HCT116 (cell line): ENCODE data around the gene USP9X. TPM values are rescaled to one million over a fixed set of nuclear protein-coding genes. Genes with fewer than 3 reads are reported as not detected.

Experiments
- ATAC-seq: fragments of 200-7000 bp; cut with Tn5 transposase; 2 replicates; pipeline ENCODE4 v1.9.1; 2020; ENCODE audit warnings: mild to moderate bottlenecking, moderate library complexity
- BruUV-seq: library from RNA; stranded (reverse); fragments of 400-500 nt; replicated peaks from 2 replicates; lab custom pipeline; 2021; lab: Mats Ljungman, UMichigan
- CTCF ChIA-PET: fragments of 300-600 bp; sonication (Branson Sonifier 250); formaldehyde crosslinking; loops from one replicate; lab custom pipeline; 2021; ENCODE audit warnings: antibody characterized with exemption; lab: Charles Lee
- POLR2A ChIA-PET: fragments of 300-600, 350-600 bp; sonication (Branson Sonifier 250); formaldehyde crosslinking; loops from one replicate; lab custom pipeline; 2021; ENCODE audit warnings: antibody characterized with exemption; lab: Charles Lee
- RAD21 ChIA-PET, 2 experiments: fragments of 300-600 bp; sonication (Branson Sonifier 250); formaldehyde crosslinking; loops; one replicate each; lab custom pipeline; 2023; ENCODE audit warnings: low total read pairs in 2 of 2; ENCODE audit not compliant: uncharacterized antibody in 2 of 2, unreplicated experiment in 2 of 2, low non-redundant PET in 1 of 2; lab: Charles Lee
- DNase-seq: peaks from one replicate; pipeline ENCODE4 v3.0.0-alpha.2; 2010; ENCODE audit warnings: low read depth, low spot score
- H2AFZ ChIP-seq: fragments of 200-600 bp; shearing (Covaris generic), sonication (generic); 2 replicates; pipeline ENCODE4 v1.6.1; 2017; ENCODE audit warnings: low read depth, mixed run types, mixed read lengths, antibody characterized with exemption, low read length; ENCODE audit not compliant: poor library complexity, severe bottlenecking
- H3K27ac ChIP-seq: 2 replicates; pipeline ENCODE4 v1.5.1; 2012; ENCODE audit warnings: low read depth, low read length
- H3K27me3 ChIP-seq: fragments of 200-600 bp; sonication (generic); 2 replicates; pipeline ENCODE4 v1.6.1; 2016; ENCODE audit warnings: mixed run types, low read length, mixed read lengths; ENCODE audit not compliant: insufficient read depth
- H3K36me3 ChIP-seq, 2 experiments: fragments of 200-500 bp in 1 of 2; fragments of 200-600 bp in 1 of 2; sonication (Bioruptor generic) in 1 of 2; sonication (generic) in 1 of 2; 2 replicates each; pipeline versions ENCODE4 v1.5.1 to v1.6.1; 2014 to 2016; ENCODE audit warnings: low read length in 2 of 2, inconsistent platforms in 1 of 2, mixed read lengths in 1 of 2, mixed run types in 1 of 2; ENCODE audit not compliant: insufficient read depth in 2 of 2, control insufficient read depth in 1 of 2
- H3K4me1 ChIP-seq, 2 experiments: fragments of 200-600 bp in 1 of 2; sonication (generic) in 1 of 2; 2 replicates each; pipeline versions ENCODE4 v1.5.1 to v1.6.1; 2012 to 2017; ENCODE audit warnings: low read length in 2 of 2, inconsistent platforms in 1 of 2, mild to moderate bottlenecking in 1 of 2, mixed read lengths in 1 of 2, mixed run types in 1 of 2, moderate library complexity in 1 of 2; ENCODE audit not compliant: insufficient read depth in 2 of 2, control insufficient read depth in 1 of 2
- H3K4me2 ChIP-seq: fragments of 200-600 bp; sonication (generic); 2 replicates; pipeline ENCODE4 v1.6.1; 2017; ENCODE audit warnings: mixed run types, low read length, mixed read lengths
- H3K4me3 ChIP-seq, 2 experiments: fragments of 200-600 bp in 1 of 2; sonication (generic) in 1 of 2; replicated peaks in 1 of 2; 2 replicates each; pipeline ENCODE4 v1.5.1; 2011 to 2016; ENCODE audit warnings: low read length in 2 of 2, control low read depth in 1 of 2, low read depth in 1 of 2, mild to moderate bottlenecking in 1 of 2, mixed read lengths in 1 of 2, mixed run types in 1 of 2
- H3K79me2 ChIP-seq: fragments of 200-600 bp; sonication (generic); 2 replicates; pipeline ENCODE4 v1.6.1; 2017; ENCODE audit warnings: mild to moderate bottlenecking, mixed run types, low read length, moderate library complexity, mixed read lengths; ENCODE audit not compliant: insufficient read depth
- H3K9ac ChIP-seq: fragments of 200-600 bp; sonication (generic); 2 replicates; pipeline ENCODE4 v1.6.1; 2016; ENCODE audit warnings: low read length, mixed read lengths
- H3K9me2 ChIP-seq: fragments of 200-600 bp; sonication (generic), shearing (Covaris generic); 2 replicates; pipeline ENCODE4 v1.6.1; 2017; ENCODE audit warnings: mixed run types, mild to moderate bottlenecking, moderate library complexity; ENCODE audit not compliant: insufficient read depth
- H3K9me3 ChIP-seq, 2 experiments: fragments of 200-500 bp in 1 of 2; fragments of 200-600 bp in 1 of 2; sonication (Bioruptor generic) in 1 of 2; sonication (generic) in 1 of 2; 2 replicates each; pipeline ENCODE4 v1.6.1; 2014 to 2017; ENCODE audit warnings: low read length in 2 of 2, mixed read lengths in 2 of 2, inconsistent platforms in 1 of 2, low read depth in 1 of 2, mild to moderate bottlenecking in 1 of 2, mixed run types in 1 of 2, moderate library complexity in 1 of 2; ENCODE audit not compliant: control insufficient read depth in 1 of 2, insufficient read depth in 1 of 2
- H4K20me1 ChIP-seq: fragments of 200-600 bp; sonication (generic), shearing (Covaris generic); 2 replicates; pipeline ENCODE4 v1.6.1; 2017; ENCODE audit warnings: mixed run types, mild to moderate bottlenecking, moderate library complexity; ENCODE audit not compliant: insufficient read depth
- ATF3 ChIP-seq: IDR thresholded peaks from 2 replicates; pipeline ENCODE4 v1.6.1; 2012
- CTCF ChIP-seq, 3 experiments: fragments of 200-600 bp in 1 of 3; sonication (generic) in 1 of 3; IDR thresholded peaks in 2 of 3; conservative IDR thresholded peaks in 1 of 3; 2 replicates each; pipeline ENCODE4 v1.5.1; 2012 to 2017; ENCODE audit warnings: low read depth in 2 of 3, low read length in 2 of 3, antibody characterized with exemption in 1 of 3, borderline replicate concordance in 1 of 3, control low read depth in 1 of 3, mild to moderate bottlenecking in 1 of 3, mixed read lengths in 1 of 3, mixed run types in 1 of 3, moderate library complexity in 1 of 3; ENCODE audit not compliant: insufficient read depth in 1 of 3
- EGR1 ChIP-seq: IDR thresholded peaks from 2 replicates; pipeline ENCODE4 v1.6.1; 2012; ENCODE audit warnings: low read depth
- ELF1 ChIP-seq: IDR thresholded peaks from 2 replicates; pipeline ENCODE4 v1.6.1; 2012; ENCODE audit warnings: low read depth, borderline replicate concordance
- EZH2 ChIP-seq: fragments of 200-600 bp; sonication (generic); IDR thresholded peaks from 2 replicates; pipeline ENCODE4 v1.6.1; 2017; ENCODE audit warnings: antibody characterized with exemption, mixed run types
- EZH2phosphoT487 ChIP-seq: fragments of 200-600 bp; IDR thresholded peaks from 2 replicates; pipeline ENCODE4 v1.6.1; 2018; ENCODE audit warnings: antibody characterized with exemption, borderline replicate concordance
- FOSL1 ChIP-seq: IDR thresholded peaks from 2 replicates; pipeline ENCODE4 v1.6.1; 2012; ENCODE audit warnings: low read depth
- JUND ChIP-seq: IDR thresholded peaks from 2 replicates; pipeline ENCODE4 v1.6.1; 2012
- MAX ChIP-seq: IDR thresholded peaks from 2 replicates; pipeline ENCODE4 v1.6.1; 2012
- POLR2A ChIP-seq: IDR thresholded peaks from 2 replicates; pipeline ENCODE4 v1.7.0; 2011; ENCODE audit warnings: borderline replicate concordance; ENCODE audit not compliant: insufficient read depth, insufficient read length; ENCODE audit errors: extremely low read depth
- POLR2AphosphoS5 ChIP-seq: IDR thresholded peaks from 2 replicates; pipeline ENCODE4 v1.6.1; 2011; ENCODE audit warnings: mild to moderate bottlenecking, low read depth, low read length, moderate library complexity
- RAD21 ChIP-seq: IDR thresholded peaks from 2 replicates; pipeline ENCODE4 v1.6.1; 2012; ENCODE audit warnings: low read depth, mild to moderate bottlenecking
- REST ChIP-seq: IDR thresholded peaks from 2 replicates; pipeline ENCODE4 v1.6.1; 2012; ENCODE audit warnings: low read depth
- YY1 ChIP-seq: IDR thresholded peaks from 2 replicates; pipeline ENCODE4 v1.6.1; 2011; ENCODE audit warnings: low read length, low read depth, moderate library complexity, mild to moderate bottlenecking; ENCODE audit not compliant: insufficient replicate concordance; ENCODE audit errors: extremely low read depth
- ZBTB33 ChIP-seq: IDR thresholded peaks from 2 replicates; pipeline ENCODE4 v1.6.1; 2011; ENCODE audit warnings: mild to moderate bottlenecking, low read length, moderate library complexity; ENCODE audit not compliant: insufficient replicate concordance; ENCODE audit errors: extremely low read depth
- ZFX ChIP-seq: fragments of 450-650 bp; IDR thresholded peaks from 2 replicates; pipeline ENCODE4 v1.6.1; 2017
- intact Hi-C: fragments of 100-400 bp; cut with micrococcal nuclease; formaldehyde crosslinking; loops from 2 replicates; pipeline ENCODE4 v1.10.0; 2022
- total RNA-seq: library from RNA; stranded (reverse); gene quantifications from one replicate; pipeline ENCODE4 v1.2.1, GENCODE V29; 2021; ENCODE audit not compliant: unreplicated experiment

The USP9X gene
- total RNA-seq, 1 experiment from 2014 or later, result 52.4 TPM

GRCh38 chrX:41090568-41091238 is 5.5 kb downstream of the USP9X start:
- no peaks in the 10 kb centered on the region for H3K27me3 ChIP-seq
- H3K9ac ChIP-seq, result no peak overlapping the region
- CTCF ChIA-PET, result no interaction called here
- peaks cover 100% of the 10 kb centered on the region for H3K79me2 ChIP-seq
- no peaks in the 10 kb centered on the region for H3K9me2 ChIP-seq
- no peak overlapping the region for H3K4me2 ChIP-seq
- H4K20me1 ChIP-seq, result no peaks in the 10 kb centered on the region
- H3K4me3 ChIP-seq, result no peak overlapping the region
- H3K36me3 ChIP-seq, result no peaks in the 10 kb centered on the region
- ATAC-seq, result no peak
- peaks cover 0 to 6% of the 10 kb centered on the region in 2 experiments; a peak in 2 of 4 replicates for H3K4me1 ChIP-seq
- RAD21 ChIA-PET, result no interaction called here
- no peak for DNase-seq
- intact Hi-C loops, result no loop called here
- H3K27ac ChIP-seq, result no peak overlapping the region
- POLR2A ChIA-PET, result no interaction called here
- no peak overlapping the region for H2AFZ ChIP-seq
- no peaks in the 10 kb centered on the region for H3K9me3 ChIP-seq
- TF ChIP-seq MAX (no peak), EZH2phosphoT487 (no peak), ZFX (no peak), REST (no peak), CTCF (IDR thresholded peaks at IDR 0.05 in 2 of 3, conservative IDR thresholded peaks at IDR 0.05 in 1 of 3; ENCODE audit: borderline replicate concordance in 1 of 3, insufficient read depth in 1 of 3, low read depth in 2 of 3, low read length in 2 of 3) (no peak), POLR2A (no peak), JUND (no peak), POLR2AphosphoS5 (no peak), ATF3 (no peak), ZBTB33 (no peak), YY1 (no peak), ELF1 (no peak), EZH2 (no peak), RAD21 (no peak), EGR1 (no peak), FOSL1 (no peak)
- BruUV-seq, result no TSS peak
